Subcutaneous abdominal adipose tissue (tissue), 5 donors: Measurements from ENCODE around the gene SOD1.

Experiments used
- H3K27ac ChIP-seq: one replicate; pipeline ENCODE4 v1.7.0; 2013; ENCODE audit warnings: low read depth, mild to moderate bottlenecking, inconsistent platforms, low read length, moderate library complexity
- H3K27me3 ChIP-seq, 5 donors: one replicate each; pipeline ENCODE4 v1.7.0; 2013; ENCODE audit warnings: low read length in 5 of 5, inconsistent platforms in 1 of 5; ENCODE audit not compliant: control insufficient read depth in 5 of 5, insufficient read depth in 4 of 5
- H3K36me3 ChIP-seq, 5 donors: one replicate each; pipeline ENCODE4 v1.7.0; 2013; ENCODE audit warnings: low read length in 5 of 5; ENCODE audit not compliant: control insufficient read depth in 5 of 5, insufficient read depth in 5 of 5
- H3K4me1 ChIP-seq, 5 donors: one replicate each; pipeline ENCODE4 v1.7.0; 2013; ENCODE audit warnings: low read length in 5 of 5, mild to moderate bottlenecking in 3 of 5, moderate library complexity in 1 of 5; ENCODE audit not compliant: control insufficient read depth in 5 of 5, insufficient read depth in 5 of 5
- H3K4me3 ChIP-seq, 5 donors: one replicate each; pipeline ENCODE4 v1.7.0; 2013; ENCODE audit warnings: low read length in 5 of 5, low read depth in 1 of 5
- H3K9ac ChIP-seq, 5 donors: one replicate each; pipeline ENCODE4 v1.7.0; 2013; ENCODE audit warnings: low read length in 5 of 5, mild to moderate bottlenecking in 4 of 5, moderate library complexity in 3 of 5
- H3K9me3 ChIP-seq, 5 donors: one replicate each; pipeline ENCODE4 v1.7.0; 2013; ENCODE audit warnings: low read length in 5 of 5; ENCODE audit not compliant: control insufficient read depth in 5 of 5
- donor health status: healthy.
- donor health status: healthy.
- donor health status: healthy.
- donor health status: healthy.
- donor health status: healthy.

SOD1 gene

GRCh38 chr21:31713115-31713514, 53.6 kb downstream of the SOD1 start:
- Histone ChIP-seq H3K36me3 (no peaks in the 10 kb centered on the region), H3K27me3 (no peaks in the 10 kb centered on the region), H3K9ac (peak overlapping the region in 1 of 5 donors; percentile 32), H3K4me3 (no peak overlapping the region), H3K4me1 (peaks cover 0 to 42% (median 33%) of the 10 kb centered on the region in 5 donors), H3K27ac (no peak overlapping the region), H3K9me3 (no peaks in the 10 kb centered on the region)

GRCh38 chr21:31713973-31714740, 54.7 kb downstream of the SOD1 start:
- H3K27ac ChIP-seq, result peak overlapping the region; percentile 30
- peaks cover 0 to 36% (median 28%) of the 10 kb centered on the region in 5 donors for H3K4me1 ChIP-seq

GRCh38 chr21:31714741-31715365, 55.4 kb downstream of the SOD1 start:
- no peak overlapping the region for H3K4me3 ChIP-seq
- peaks cover 0 to 36% (median 21%) of the 10 kb centered on the region in 5 donors for H3K4me1 ChIP-seq
- no peaks in the 10 kb centered on the region for H3K27me3 ChIP-seq
- H3K9ac ChIP-seq, result no peak overlapping the region
- no peak overlapping the region for H3K27ac ChIP-seq
- H3K36me3 ChIP-seq, result no peaks in the 10 kb centered on the region
- H3K9me3 ChIP-seq, result no peaks in the 10 kb centered on the region

More at GRCh38 chr21:31713973-31714740, 54.7 kb downstream of the SOD1 start:
- no peaks in the 10 kb centered on the region for H3K27me3 ChIP-seq
- H3K9ac ChIP-seq, result no peak overlapping the region
- H3K4me3 ChIP-seq, result no peak overlapping the region
- no peaks in the 10 kb centered on the region for H3K9me3 ChIP-seq
- no peaks in the 10 kb centered on the region for H3K36me3 ChIP-seq

- no peaks in the 10 kb centered on the region for H3K27me3 ChIP-seq
- no peak overlapping the region for H3K9ac ChIP-seq
- no peak overlapping the region for H3K4me3 ChIP-seq
- H3K4me1 ChIP-seq, result peaks cover 0 to 28% (median 12%) of the 10 kb centered on the region in 5 donors
- H3K36me3 ChIP-seq, result no peaks in the 10 kb centered on the region
- no peak overlapping the region for H3K27ac ChIP-seq
- H3K9me3 ChIP-seq, result no peaks in the 10 kb centered on the region
Observed at GRCh38 chr21:31716106-31716505, 56.6 kb downstream of the SOD1 start.
